Stimulated activated CD4-positive, alpha-beta T cell treated with anti-CD3 and anti-CD28 coated beads, Interleukin-4, amount 100 ng/mL, for 1 hour (primary cell): ENCODE measurements around the gene IL1RAPL2.
"Not testable (repeated sequence)": the region's sequence is repeated elsewhere in the genome, so short reads cannot be mapped to it uniquely, and the experiment has no call there.

Experiments used
- DNase-seq: peaks from one replicate; pipeline ENCODE4 v3.0.0-alpha.2; 2020

Gene IL1RAPL2

DNA sequence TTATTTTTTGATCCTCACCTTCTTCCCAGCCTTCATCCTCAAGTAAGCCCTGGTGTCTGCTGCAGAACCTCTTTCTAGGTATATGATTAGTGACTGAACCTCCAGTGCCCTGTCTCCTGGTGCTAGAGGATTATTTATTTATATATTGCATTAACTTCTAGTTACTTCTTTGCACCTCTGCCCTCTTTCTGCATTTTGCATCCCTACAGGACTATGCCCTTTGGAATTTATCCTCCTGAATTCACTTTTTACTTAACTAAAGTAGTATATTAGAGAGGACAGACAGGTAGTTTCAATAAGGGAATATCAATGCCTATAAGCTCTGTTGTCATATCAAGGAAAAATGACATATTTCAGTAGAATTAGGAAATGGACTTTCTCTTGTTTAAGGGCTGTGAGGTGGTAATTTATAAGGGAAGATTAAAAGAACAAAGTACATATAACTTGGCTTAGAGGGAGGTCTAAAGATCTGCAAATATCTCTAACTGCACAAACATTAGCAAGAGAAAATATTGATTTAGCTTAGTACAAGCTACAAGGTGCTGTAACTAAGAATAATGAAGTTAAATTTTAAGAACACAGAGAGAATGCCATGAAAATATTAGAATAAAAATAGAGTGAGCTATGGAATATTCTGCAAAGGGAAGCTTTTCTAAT, 472.8 kb downstream of the IL1RAPL2 start:
- DNase-seq = no peak

DNA sequence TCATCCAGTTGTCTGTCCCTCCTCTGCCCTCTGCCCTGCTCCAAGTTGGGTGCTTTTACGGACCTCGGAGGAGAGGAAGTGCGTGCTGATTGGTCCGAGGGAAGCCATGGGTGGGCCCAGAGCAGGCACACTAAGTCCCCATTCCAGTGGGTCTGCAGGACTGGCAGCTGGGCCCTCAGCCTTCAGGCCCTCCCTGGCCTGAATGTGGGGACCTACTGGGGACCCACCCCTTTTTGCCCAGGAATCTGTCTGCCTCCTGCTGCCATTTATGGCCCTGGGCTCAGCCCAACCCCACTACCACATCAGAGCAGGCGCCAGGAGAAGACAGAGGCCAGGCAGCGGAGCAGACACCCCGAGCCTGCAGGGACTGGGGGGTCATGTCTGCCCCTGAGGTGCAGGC, 484.9 kb downstream of the IL1RAPL2 start:
- DNase-seq = no peak

DNA sequence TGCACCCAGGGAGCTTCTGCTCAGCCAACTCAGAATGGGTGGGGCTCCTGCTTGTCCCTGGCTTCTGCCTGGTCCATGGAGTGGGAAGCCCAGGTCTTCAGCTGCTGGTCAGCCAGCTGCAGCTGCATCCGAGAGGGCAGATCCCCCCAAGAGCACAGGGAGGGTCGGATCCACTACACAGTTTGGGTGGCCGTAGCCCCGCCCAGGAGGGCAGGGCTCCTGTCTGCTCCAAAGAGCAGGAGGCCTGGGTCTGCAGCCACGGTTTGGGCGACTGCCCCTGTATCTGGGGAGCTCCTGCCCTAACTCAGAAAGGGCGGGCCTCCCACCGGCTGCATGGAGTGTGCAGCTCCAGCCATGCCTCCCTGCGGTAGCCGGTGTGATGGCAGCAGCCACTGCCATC, 485.4 kb downstream of the IL1RAPL2 start:
- DNase-seq = no peak

DNA sequence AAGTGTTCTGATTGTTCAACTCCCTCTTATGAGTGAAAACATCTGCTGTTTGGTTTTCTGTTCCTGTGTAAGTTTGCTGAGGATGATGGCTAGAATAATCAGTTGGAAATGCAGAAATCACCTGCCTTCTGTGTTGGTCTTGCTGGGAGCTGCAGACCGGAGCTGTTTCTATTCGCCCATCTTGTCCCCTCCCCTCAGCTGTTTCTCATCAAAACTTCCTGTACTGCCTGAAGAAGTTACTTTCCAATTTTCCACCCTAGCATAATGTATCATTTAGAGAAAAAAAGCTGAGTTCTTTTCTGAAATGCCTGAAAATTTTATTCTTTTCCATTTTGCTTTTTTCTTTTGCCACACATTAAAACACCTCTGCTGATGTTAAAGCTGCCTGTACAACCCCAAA, 486.9 kb downstream of the IL1RAPL2 start:
- DNase-seq = no peak

DNA sequence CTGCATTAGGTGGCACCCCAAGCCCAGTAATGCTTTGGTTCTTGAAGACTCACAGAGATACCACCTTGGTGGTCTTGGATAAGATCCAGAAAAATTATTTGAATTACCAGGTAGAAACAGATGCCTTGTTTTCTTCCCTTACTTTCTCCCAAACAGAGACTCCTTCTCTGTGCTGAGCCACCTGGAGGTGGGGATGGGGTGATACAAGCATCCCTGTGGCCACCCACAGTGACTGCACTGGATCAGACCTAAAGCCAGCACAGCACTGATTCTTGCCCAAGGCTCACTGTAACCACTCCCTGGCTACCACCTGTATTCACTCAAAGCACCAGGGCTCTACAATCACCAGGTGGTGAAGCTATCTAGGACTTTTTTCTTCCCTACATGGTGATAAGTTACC, 497.7 kb downstream of the IL1RAPL2 start:
- DNase-seq = no peak

DNA sequence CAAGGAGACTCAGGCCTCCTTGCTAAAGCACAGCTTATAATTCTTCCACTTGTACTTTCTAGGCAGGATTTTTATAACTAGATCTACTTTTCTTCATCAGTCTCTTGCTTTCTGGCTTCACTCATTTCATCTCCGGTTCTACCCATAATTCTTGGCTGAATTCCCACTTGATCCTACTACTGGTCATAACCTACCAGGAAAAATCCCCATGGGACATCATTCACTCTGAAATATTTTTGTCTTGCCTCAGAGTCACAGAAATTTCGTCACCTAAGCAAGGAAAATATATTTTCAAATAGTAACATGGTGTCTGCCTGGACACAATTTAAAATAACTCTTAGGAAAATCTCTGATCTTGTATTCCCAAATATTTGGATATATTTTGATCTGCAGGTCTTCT, 532.2 kb downstream of the IL1RAPL2 start:
- no peak for DNase-seq

DNA sequence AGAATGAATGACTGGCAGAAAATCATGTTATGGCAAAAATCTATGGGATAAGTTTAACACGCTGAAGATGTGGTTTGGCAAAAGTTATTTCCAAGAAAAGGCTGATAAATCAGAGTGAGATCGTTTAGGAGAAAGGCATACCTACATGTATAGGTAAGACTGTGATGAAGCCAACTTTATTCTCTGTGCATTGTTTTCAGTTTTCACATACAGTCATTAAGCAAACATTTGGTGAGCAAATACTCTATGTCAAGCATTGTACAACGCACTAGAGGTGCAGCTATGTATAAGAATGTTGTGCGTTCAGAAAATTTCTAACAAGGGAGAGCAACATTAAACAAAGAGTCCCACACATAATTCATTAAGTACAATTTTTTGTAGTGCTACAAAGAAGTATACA, 532.8 kb downstream of the IL1RAPL2 start:
- no peak for DNase-seq

DNA sequence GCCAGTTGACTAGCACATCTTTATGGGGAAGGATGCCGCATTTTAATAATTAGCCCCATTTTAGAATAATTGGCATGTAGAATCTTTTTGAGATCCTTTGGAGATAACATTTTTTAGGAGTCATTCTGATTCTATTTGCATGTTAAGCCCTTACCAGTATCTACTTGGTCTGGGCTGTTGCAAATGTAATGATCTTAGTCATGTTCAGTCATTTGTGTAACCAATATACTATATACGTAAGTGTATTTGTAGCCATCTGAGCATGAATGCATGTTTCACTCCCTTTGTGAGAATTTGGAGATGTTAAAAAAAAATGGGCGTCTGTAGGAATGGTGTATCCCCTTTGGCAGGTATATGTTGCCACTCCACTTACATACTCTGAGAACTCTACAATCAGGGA, 535.4 kb downstream of the IL1RAPL2 start:
- no peak for DNase-seq

DNA sequence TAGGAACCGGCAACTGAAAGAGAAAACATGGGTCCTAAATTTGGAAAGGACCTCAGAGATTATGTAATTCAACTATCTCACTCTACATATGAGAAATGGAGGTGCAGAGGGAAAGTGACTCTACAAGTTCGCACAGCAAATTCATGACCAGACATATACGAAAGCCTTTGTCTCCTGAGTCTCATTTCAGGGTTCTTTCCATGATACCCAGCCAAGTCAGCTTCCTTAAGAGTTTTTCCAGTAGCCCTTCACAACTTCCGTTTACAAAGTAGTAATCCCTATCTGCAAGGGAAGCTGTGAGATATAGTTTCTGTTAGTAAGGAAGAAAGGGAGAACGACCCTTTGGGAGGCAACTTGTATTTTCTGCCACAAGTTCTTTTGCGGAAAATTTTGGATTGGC, 543.9 kb downstream of the IL1RAPL2 start:
- no peak for DNase-seq

DNA sequence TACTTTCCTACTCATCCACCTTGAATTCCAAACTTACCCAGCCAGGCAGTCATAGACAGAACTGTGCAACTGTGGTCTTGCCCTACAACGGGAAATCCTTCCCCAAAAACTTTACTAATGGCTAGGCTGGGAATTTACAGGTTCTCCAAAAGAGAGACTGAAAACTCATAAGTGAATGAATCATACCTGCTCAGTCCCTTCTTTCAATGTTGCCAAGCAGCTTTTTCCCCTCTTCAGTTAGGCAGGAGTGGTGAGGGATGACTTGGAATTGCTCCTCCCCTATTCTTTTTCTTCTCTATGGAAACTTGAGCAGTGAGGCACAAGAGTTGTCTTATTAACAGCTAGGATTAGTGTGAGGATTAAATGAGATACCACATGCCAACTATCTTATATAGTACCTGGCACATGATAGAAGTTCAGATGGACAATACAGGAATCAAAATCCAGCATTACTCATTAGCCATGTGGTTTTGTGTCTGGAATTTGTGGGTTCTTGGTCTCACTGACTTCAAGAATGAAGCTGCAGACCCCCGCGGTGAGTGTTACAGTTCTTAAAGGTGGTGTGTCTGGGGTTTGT, 548.6 kb downstream of the IL1RAPL2 start:
- no peak for DNase-seq

DNA sequence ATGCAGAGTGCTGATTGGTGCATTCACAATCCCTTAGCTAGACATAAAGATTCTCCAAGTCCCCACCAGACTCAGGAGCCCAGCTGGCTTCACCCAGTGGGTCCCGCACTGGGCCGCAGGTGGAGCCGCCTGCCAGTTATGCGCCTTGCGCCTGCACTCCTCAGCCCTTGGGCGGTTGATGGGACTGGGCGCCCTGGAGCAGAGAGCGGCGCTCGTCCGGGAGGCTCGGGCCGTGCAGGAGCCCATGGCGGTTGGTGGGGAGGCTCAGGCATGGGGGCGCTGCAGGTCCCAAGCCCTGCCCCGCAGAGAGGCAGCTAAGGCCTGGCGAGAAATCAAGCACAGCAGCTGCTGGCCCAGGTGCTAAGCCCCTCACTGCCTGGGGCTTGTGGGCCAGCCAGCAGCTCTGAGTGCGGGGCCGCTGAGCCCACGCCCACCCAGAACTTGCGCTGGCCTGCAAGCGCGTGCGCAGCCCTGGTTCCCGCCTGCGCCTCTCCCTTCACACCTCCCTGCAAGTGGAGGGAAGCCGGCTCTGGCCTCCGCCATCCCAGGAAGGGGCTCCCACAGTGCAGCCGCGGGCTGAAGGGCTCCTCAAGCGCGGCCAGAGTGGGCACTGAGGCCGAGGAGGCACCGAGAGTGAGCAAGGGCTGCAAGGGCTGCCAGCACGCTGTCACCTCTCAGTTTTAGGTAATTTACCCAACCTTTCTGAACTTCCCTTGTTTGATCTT, 549.8 kb downstream of the IL1RAPL2 start:
- DNase-seq = not testable (repeated sequence)

DNA sequence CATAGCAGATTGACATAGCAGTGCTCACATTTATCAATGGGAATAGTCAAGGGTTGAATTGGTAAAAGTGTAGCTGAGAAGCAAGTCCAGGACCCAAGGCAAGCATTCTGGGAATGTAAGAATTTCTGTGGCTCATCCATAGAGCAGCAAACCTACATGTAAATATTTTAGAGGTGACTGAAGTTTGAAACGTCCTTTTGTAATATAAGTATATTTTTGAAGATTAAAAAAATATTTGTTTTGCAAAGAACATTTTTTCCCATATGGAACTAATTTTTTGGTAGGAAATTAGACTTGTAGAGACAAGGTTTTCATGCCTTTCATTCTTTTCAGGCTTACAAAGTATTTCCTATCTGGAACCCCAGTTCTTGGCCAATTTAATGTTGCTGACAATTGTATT, 550.5 kb downstream of the IL1RAPL2 start:
- no peak for DNase-seq

DNA sequence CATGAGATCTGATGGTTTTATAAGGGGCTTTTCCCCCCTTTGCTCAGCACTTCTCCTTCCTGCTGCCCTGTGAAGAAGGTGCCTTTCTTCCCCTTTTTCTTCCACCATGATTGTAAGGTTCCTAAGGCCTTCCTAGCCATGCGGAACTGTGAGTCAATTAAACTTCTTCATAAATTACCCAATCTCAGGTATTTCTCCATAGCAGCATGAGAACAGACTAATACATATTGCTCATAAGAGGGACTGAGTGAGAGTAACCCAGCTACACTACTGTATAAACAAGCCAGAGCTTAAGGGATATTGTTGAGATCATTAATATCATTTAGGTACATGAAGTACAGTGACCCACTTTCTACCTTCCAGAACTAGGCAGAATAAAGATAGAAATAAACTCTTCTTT, 551.6 kb downstream of the IL1RAPL2 start:
- DNase-seq = no peak

DNA sequence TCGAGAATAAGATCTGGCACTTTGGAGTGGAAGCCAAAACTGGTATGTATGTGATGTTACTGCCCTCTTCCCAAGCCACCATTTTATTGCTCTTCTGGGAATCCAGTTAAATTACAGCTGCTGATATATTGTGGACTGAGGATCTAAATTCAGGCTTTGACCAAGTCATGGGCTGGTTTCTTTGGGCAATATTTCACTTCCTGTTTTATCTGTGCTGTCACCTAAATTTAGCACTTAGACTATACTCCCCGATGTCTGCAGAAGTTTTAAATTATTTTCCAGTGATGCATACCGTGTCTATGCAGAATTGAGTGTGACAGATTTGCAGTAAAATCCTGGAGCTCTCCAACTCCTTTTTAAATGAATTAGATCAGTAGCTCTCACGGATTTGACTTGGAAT, 554.5 kb downstream of the IL1RAPL2 start:
- DNase-seq = no peak

DNA sequence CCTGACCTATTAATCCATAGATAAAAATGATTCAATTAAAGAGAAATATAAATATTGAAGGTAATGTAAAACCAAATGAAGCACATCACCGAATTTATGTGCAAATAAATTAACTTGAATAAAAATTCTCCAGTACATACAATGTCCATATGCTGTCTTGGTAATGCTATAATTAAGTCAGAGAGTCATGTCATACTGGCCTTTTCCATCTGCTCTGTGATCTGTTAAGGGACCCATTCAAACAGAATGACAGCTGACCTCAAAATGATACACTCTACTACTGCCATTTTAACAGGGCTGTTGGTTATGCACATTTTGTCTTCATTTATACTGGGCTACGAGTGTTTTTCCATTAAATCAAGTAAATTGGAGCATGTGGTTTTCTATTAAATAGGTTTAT, 555.2 kb downstream of the IL1RAPL2 start:
- DNase-seq = no peak

DNA sequence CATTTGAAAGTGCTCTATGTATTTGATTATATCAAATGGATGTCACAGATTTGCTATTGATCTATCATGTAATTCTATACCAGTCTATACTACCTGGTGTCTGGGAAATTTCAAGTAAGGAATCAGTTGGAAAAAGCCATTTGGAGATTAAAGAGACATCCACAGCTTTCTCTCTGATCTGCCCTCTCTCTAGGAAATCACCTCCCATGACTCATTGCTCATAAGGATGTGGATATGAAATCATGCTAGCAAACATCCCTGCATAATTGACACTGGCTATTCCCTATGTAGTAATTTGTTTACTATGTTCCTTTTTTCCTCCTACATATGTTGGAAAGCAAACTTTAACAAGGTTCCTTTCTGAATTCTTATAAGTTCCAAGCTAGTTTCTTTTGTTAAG, 560.2 kb downstream of the IL1RAPL2 start:
- no peak for DNase-seq

DNA sequence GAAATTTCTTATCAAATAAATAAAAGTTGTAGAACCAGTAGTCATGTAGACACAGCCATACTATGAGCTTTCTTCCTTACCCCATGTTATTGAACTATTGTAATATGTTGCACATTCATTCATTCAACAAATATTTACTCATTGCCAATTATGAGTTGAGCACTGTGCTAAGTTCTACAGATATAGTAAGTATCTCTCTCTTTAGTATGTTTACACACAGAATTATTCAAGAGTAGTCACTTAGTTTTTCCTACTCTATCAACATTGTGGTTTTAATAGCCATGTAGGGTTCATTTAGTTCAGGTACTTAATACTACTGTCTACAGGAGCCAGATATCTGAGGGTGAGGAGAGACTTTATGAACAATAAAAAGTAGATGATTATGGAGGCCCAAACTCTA, 568.3 kb downstream of the IL1RAPL2 start:
- no peak for DNase-seq

DNA sequence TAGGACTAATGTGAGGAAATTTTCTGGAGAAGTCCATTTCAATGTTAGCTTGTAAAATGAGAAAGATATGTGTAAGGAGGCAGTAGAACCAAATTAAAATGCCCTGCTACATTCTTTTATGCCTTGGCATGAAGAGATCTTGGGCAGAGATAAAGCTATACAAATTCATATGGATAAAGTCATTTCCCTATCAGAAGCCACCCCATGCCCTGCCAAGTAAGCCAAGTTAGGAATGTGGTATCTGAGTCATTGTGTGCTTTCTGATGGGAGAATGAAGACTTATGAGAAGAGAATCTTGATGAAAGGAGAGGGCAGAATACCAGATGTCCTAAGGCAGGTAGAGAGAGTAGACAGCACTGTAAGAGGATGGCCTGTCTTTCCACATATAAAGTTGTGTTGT, 570.8 kb downstream of the IL1RAPL2 start:
- DNase-seq = no peak

DNA sequence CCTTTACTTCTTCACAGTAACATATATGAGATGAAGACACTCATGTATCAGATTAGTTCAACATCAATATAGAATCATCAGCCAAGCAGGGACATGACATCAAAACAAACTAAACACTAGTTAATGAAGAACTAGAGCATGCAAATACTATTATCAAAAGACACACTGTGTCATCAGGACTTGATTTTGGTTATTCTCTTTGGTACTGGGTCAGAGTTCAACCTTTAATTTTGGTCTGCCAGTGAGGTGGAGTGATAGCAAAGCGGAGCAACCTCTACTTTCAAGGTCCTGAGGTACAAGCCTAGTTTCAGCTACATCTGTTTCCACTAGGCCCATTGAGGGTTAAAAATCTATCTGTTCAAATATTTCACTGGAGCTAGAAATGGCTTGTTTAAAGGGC, 584.0 kb downstream of the IL1RAPL2 start:
- DNase-seq = no peak

DNA sequence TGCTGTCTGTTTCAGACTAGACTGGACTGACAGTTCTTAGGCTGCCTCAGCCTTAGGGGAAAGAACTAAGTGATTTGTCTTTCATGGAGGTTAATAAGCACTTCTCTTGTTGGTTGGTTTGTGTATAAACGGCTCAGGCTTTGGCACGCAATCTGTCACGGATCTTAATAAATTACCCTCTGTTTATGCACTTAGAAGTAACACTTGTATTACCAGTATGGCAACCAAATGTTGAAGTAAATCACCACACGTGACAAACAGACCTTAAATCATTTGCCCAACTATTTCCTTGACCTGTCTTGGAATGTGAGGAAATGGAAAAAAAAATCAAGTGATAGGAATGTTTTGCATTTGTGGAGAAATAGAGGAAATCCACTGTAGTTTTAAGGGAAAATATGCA, 584.6 kb downstream of the IL1RAPL2 start:
- no peak for DNase-seq

DNA sequence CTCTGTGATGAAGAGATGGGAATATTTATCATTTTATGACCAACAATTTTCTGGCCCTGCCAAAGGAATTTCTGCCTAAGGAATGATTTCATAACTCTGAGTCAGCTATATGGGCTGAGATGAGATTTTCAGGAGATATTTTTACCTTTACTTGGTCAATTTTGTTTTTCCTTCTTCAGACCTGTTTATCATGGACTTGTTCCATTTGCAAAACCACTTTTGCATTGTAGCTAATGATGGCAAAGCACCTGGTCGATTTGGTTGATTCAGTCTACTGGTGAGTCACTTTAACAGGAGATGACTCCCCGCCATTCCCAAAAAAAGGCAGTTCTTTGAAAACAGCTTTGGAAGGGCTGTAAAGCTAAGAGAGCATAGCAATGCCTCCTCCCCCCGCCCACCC, 601.2 kb downstream of the IL1RAPL2 start:
- DNase-seq = no peak

DNA sequence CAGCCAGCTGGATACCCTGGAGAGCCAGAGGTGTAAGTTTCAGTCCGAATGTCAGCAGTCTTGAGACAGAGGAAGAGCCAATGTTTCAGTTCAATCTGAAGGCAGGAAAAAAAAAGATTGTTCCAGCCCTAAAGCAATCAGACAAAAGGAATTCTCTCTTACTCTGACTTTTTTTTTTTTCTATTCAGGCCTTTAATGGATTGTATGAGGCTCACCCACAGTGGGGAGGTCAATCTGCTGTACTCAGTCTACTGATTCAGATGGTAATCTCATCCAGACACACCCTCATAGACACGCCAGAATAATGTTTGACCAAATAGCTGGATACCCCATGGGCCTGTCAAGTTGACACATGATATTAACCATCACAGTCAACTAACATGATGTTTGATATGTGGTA, 602.6 kb downstream of the IL1RAPL2 start:
- DNase-seq = no peak

DNA sequence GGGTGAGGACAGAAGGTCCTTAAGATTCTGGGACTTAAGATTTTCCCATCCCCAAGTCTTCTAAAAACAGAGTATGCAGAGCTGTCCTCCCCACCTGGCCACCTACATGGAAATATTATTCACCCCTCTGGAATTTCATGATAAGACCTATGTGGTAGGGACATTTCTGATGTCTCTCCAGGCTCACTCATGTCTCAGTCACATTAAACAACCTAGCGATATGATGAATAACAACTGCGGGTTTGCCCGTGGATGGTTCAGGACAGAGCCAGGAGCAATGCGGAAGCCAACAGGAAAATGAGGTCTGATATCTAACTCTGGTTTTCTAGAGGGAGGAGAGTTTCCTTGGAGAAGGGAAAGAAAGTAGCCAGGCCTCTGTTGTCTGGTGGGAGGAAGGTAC, 607.1 kb downstream of the IL1RAPL2 start:
- DNase-seq = no peak

DNA sequence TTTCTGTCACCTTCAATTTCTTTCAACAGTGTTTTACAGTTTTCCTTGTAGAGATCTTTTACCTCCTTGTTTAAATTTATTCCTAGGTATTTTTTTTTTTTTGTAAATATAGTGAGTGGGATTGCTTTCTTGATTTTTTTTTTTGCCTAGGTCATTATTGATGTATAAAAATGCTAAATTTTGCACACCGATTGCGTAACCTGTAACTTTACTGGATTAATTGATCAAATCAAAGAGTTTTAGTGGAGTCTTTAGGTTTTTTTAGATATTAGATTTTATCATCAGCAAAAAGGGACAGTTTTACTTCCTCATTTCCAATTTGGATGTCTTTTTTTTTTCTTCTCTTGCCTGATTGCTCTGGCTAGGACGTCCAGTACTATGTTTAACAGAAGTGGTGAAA, 613.6 kb downstream of the IL1RAPL2 start:
- DNase-seq = no peak

DNA sequence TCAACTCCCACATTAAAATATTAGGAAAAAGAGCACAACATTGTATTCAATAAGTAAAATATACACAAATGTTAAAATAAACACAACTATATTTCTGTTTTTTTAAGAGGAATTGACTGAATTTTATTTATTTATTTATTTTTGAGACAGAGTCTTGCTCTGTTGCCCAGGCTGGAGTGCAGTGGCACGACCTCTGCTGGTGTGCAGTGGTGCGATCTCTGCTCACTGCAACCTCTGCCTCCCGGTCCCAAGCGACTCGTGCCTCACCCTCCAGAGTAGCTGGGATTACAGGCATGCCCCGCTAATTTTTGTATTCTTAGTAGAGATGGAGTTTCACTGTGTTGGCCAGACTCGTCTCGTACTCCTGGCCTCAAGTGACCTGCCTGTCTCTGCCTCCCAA, 623.1 kb downstream of the IL1RAPL2 start:
- DNase-seq = no peak
